IMR-90 (cell line): ENCODE results near the gene OTOG. TPM values are rescaled to one million over a fixed set of nuclear protein-coding genes. Genes with fewer than 3 reads are reported as not detected.

ENCODE experiments used
- ATAC-seq: fragments of 200-7000 bp; cut with Tn5 transposase; 2 replicates; pipeline ENCODE4 v1.9.1; 2020; ENCODE audit warnings: low read depth, mild to moderate bottlenecking, moderate library complexity
- BruUV-seq: library from RNA; stranded (reverse); fragments of 400-500 nt; replicated peaks from 2 replicates; lab custom pipeline; 2021; lab: Mats Ljungman, UMichigan
- CTCF ChIA-PET: fragments of 300-600 bp; formaldehyde crosslinking; extraction: SDS; loops from one replicate; lab custom pipeline; 2021; ENCODE audit warnings: antibody characterized with exemption; lab: Yijun Ruan, JAX
- POLR2A ChIA-PET: fragments of 300-600 bp; sonication (Branson Sonifier 250); formaldehyde crosslinking; loops from one replicate; lab custom pipeline; 2022; ENCODE audit warnings: antibody characterized with exemption; ENCODE audit not compliant: unreplicated experiment; lab: Charles Lee
- DNase-seq: peaks from one replicate; pipeline ENCODE4 v3.0.0; 2013
- H2AFZ ChIP-seq: replicated peaks from 2 replicates; pipeline ENCODE3; 2013; ENCODE audit warnings: low read length, mild to moderate bottlenecking; ENCODE audit not compliant: poor library complexity
- H2AK5ac ChIP-seq: 2 replicates; pipeline ENCODE4 v1.6.1; 2013; ENCODE audit warnings: low read depth, low read length, inconsistent platforms
- H2AK9ac ChIP-seq: replicated peaks from 2 replicates; pipeline ENCODE3; 2013; ENCODE audit warnings: mild to moderate bottlenecking, low read depth, low read length, moderate library complexity; ENCODE audit not compliant: poor library complexity
- H2BK120ac ChIP-seq: 2 replicates; pipeline ENCODE4 v1.6.1; 2013; ENCODE audit warnings: low read depth, low read length, inconsistent platforms
- H2BK15ac ChIP-seq: 3 replicates; pipeline ENCODE4 v1.6.1; 2013; ENCODE audit warnings: low read depth, low read length, inconsistent platforms
- H2BK20ac ChIP-seq: 2 replicates; pipeline ENCODE4 v1.6.1; 2013; ENCODE audit warnings: low read depth, mild to moderate bottlenecking, inconsistent platforms, low read length, moderate library complexity
- H2BK5ac ChIP-seq: 2 replicates; pipeline ENCODE4 v1.6.1; 2013; ENCODE audit warnings: mild to moderate bottlenecking, low read depth, low read length, inconsistent platforms; ENCODE audit not compliant: poor library complexity, severe bottlenecking
- H3K14ac ChIP-seq: replicated peaks from 2 replicates; pipeline ENCODE4 v1.6.1; 2013; ENCODE audit warnings: low read depth, low read length, inconsistent platforms
- H3K18ac ChIP-seq: 2 replicates; pipeline ENCODE4 v1.6.1; 2013; ENCODE audit warnings: low read depth, low read length, control low read depth
- H3K23ac ChIP-seq: 2 replicates; pipeline ENCODE4 v1.6.1; 2013; ENCODE audit warnings: low read depth, low read length, inconsistent platforms
- H3K27ac ChIP-seq: 2 replicates; pipeline ENCODE4 v1.5.1; 2013; ENCODE audit warnings: mild to moderate bottlenecking, control low read depth, low read length; ENCODE audit not compliant: insufficient read depth
- H3K27me3 ChIP-seq: 2 replicates; pipeline ENCODE4 v1.6.1; 2013; ENCODE audit warnings: low read length; ENCODE audit not compliant: control insufficient read depth, insufficient read depth
- H3K36me3 ChIP-seq: 2 replicates; pipeline ENCODE4 v1.6.1; 2013; ENCODE audit warnings: low read length, mixed read lengths; ENCODE audit not compliant: control insufficient read depth, insufficient read depth
- H3K4ac ChIP-seq: 2 replicates; pipeline ENCODE4 v1.6.1; 2013; ENCODE audit warnings: low read depth, low read length, inconsistent platforms
- H3K4me1 ChIP-seq: 2 replicates; pipeline ENCODE4 v1.6.1; 2013; ENCODE audit warnings: low read length, mixed read lengths; ENCODE audit not compliant: control insufficient read depth, insufficient read depth
- H3K4me2 ChIP-seq: 2 replicates; pipeline ENCODE4 v1.6.1; 2013; ENCODE audit warnings: low read depth, mild to moderate bottlenecking, control low read depth, low read length, moderate library complexity
- H3K4me3 ChIP-seq: 2 replicates; pipeline ENCODE4 v1.5.1; 2013; ENCODE audit warnings: low read depth, mild to moderate bottlenecking, control low read depth, low read length, moderate library complexity; ENCODE audit not compliant: insufficient read depth
- H3K56ac ChIP-seq: 2 replicates; pipeline ENCODE4 v1.6.1; 2013; ENCODE audit warnings: low read length, inconsistent platforms; ENCODE audit not compliant: insufficient read depth; ENCODE audit errors: extremely low read depth
- H3K79me1 ChIP-seq, 2 experiments: 2 replicates each; pipeline ENCODE4 v1.6.1; 2013; ENCODE audit warnings: low read length in 2 of 2, inconsistent platforms in 1 of 2, low read depth in 1 of 2
- H3K9ac ChIP-seq: 2 replicates; pipeline ENCODE4 v1.6.1; 2013; ENCODE audit warnings: low read depth, low read length, control low read depth
- H3K9me1 ChIP-seq: 2 replicates; pipeline ENCODE4 v1.6.1; 2013; ENCODE audit warnings: low read length, inconsistent platforms; ENCODE audit not compliant: insufficient read depth
- H3K9me3 ChIP-seq: 2 replicates; pipeline ENCODE4 v1.6.1; 2013; ENCODE audit warnings: low read length; ENCODE audit not compliant: control insufficient read depth, insufficient read depth
- H4K20me1 ChIP-seq: 2 replicates; pipeline ENCODE4 v1.6.1; 2013; ENCODE audit warnings: low read length, inconsistent platforms; ENCODE audit not compliant: insufficient read depth
- H4K5ac ChIP-seq: 2 replicates; pipeline ENCODE4 v1.6.1; 2013; ENCODE audit warnings: mild to moderate bottlenecking, low read depth, low read length, control low read depth
- H4K8ac ChIP-seq, 2 experiments: 2 replicates each; pipeline ENCODE4 v1.6.1; 2013; ENCODE audit warnings: low read depth in 2 of 2, low read length in 2 of 2, control low read depth in 1 of 2, inconsistent platforms in 1 of 2
- H4K91ac ChIP-seq: 2 replicates; pipeline ENCODE4 v1.6.1; 2013; ENCODE audit warnings: low read depth, low read length, inconsistent platforms; ENCODE audit not compliant: insufficient read depth
- CTCF ChIP-seq: conservative IDR thresholded peaks from 2 replicates; pipeline ENCODE4 v1.5.1; 2012; ENCODE audit warnings: mild to moderate bottlenecking, low read depth, low read length, improper control_type of control experiment
- MAFK ChIP-seq: IDR thresholded peaks from 2 replicates; pipeline ENCODE4 v1.6.1; 2012; ENCODE audit warnings: low read depth, low read length, improper control_type of control experiment
- MXI1 ChIP-seq: IDR thresholded peaks from 2 replicates; pipeline ENCODE4 v1.6.1; 2012; ENCODE audit warnings: low read depth, mild to moderate bottlenecking, low read length, moderate library complexity, borderline replicate concordance
- POLR2A ChIP-seq: IDR thresholded peaks from 2 replicates; pipeline ENCODE4 v1.6.1; 2012; ENCODE audit warnings: mild to moderate bottlenecking, low read depth, low read length
- WGBS, 2 experiments: methylation state at CpG; one replicate each; pipeline versions ENCODE4 v1.1.5 to v1.1.7; 2013; ENCODE audit warnings: missing lambda C conversion rate in 2 of 2; ENCODE audit not compliant: insufficient read length in 1 of 2; ENCODE audit errors: extremely low coverage in 2 of 2; 5-methylcytosine and 5-hydroxymethylcytosine counted together
- dilution Hi-C: fragments of 300-500 bp; cut with HindIII; formaldehyde crosslinking; loops from one replicate; pipeline ENCODE4 v1.14.3; 2018; ENCODE audit warnings: low sequenced_read_pairs; ENCODE audit not compliant: unreplicated experiment
- in situ Hi-C: fragments of 300-500 bp; cut with MboI; formaldehyde crosslinking; loops from 3 replicates; pipeline ENCODE4 v1.14.3; 2019; ENCODE audit warnings: low sequenced_read_pairs, inconsistent platforms, mixed read lengths
- intact Hi-C: fragments of 100-400 bp; cut with micrococcal nuclease; formaldehyde crosslinking; loops from 2 replicates; pipeline ENCODE4 v1.10.0; 2022
- polyA plus RNA-seq, 3 experiments: library from polyadenylated mRNA; depleted of rRNA; stranded (reverse); fragments of >200 nt; gene quantifications; 2 replicates each; pipeline ENCODE4 v1.2.3, GENCODE V29; 2012; ENCODE audit warnings: low replicate concordance in 1 of 3
- total RNA-seq: library from RNA; depleted of rRNA; stranded (reverse); fragments of >200 nt; gene quantifications from 2 replicates; pipeline ENCODE4 v1.2.3, GENCODE V29; 2012

OTOG gene
- total and polyA plus RNA-seq, 2 of the 4 experiments (the other 2 are of a cell fraction): not detected

- no peak overlapping the region for H3K4ac ChIP-seq
- H2AK5ac ChIP-seq: no peak overlapping the region
- H3K14ac ChIP-seq: no peak overlapping the region
- no peak overlapping the region for H3K9ac ChIP-seq
- H4K8ac ChIP-seq: no peak overlapping the region
- H4K91ac ChIP-seq: no peak overlapping the region
- POLR2A ChIA-PET: no interaction called here
- no peak overlapping the region for H3K4me3 ChIP-seq
- no peak overlapping the region for H3K56ac ChIP-seq
- H3K27ac ChIP-seq: no peak overlapping the region
- H3K27me3 ChIP-seq: no peaks in the 10 kb centered on the region; the same call in 1 of the 2 replicates
- H3K9me3 ChIP-seq: no peaks in the 10 kb centered on the region
- DNase-seq: no peak
- no peak overlapping the region for H3K4me2 ChIP-seq
- H2BK5ac ChIP-seq: no peak overlapping the region
- no peaks in the 10 kb centered on the region for H4K20me1 ChIP-seq
- H2BK15ac ChIP-seq: no peak overlapping the region
- CTCF ChIA-PET: no interaction called here
- H2AFZ ChIP-seq: no peak overlapping the region
- no peak for ATAC-seq
- no peak overlapping the region for H3K23ac ChIP-seq
- H3K18ac ChIP-seq: no peak overlapping the region
- no peaks in the 10 kb centered on the region for H3K4me1 ChIP-seq
- dilution Hi-C loops: no loop called here
- no peak overlapping the region for H2BK120ac ChIP-seq
- no peak overlapping the region for H4K5ac ChIP-seq
- BruUV-seq: no TSS peak
- no peak overlapping the region for H2AK9ac ChIP-seq
- no peak overlapping the region for H2BK20ac ChIP-seq
- H3K79me1 ChIP-seq: no peaks in the 10 kb centered on the region
- WGBS, 2 experiments: no CpG with 5 or more reads among the region's 5 CpGs
- H3K9me1 ChIP-seq: no peaks in the 10 kb centered on the region
- intact Hi-C loops: no loop called here
- no peak for TF ChIP-seq MAFK
- TF ChIP-seq POLR2A: no peak
- TF ChIP-seq MXI1: no peak
- no peak for TF ChIP-seq CTCF
- H3K36me3 ChIP-seq: no peaks in the 10 kb centered on the region
- in situ Hi-C loops: no loop called here
Observed at GRCh38 chr11:17629113-17629512, 82.1 kb downstream of the OTOG start.
